Cerebellar nuclear complex (tissue), 1 donor: Measurements from ENCODE around the gene FAH.

Source experiments
- DNase-seq, 2 experiments: peaks; one replicate each; lab custom pipeline; 2025; lab: John Stamatoyannopoulos, UW

FAH gene

GRCh38 chr15:80199869-80200268, 47.1 kb downstream of the FAH start:
- no peak for DNase-seq

DNA sequence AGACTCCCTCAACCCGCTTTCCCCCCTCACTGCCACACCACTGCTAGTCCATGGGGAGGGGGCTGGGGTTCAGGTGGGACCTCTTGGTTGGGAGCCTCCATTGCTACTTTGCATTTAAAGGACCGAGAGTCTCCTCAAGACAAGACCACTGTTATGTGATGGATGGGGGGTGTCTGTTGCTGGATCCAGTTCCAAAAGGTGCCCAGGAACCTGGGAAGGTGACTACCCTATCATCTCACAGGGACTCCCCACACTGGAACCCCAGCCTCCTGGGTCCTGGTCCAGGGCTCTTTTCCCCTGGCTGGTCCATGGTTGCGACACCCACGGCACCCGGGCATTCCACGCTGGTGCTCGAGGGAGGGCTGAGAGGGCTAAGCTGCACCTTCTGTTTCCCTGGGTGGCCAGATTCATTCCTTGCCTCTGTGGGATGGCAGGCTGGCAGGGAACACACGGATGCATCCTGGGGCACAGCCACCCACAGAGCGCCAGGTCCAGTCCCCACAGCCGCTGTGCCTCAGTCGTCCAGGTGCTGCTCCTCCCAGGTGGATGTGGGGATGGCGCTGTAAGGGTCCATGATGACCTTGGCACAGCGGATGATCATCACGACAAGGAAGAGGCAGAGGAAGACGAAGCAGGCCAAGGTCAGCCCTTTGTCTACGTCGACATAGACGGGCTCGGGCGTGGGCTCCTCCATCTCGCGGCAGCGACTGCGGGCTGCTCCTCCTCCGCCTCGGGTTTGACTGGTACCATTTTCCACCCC, 48.6 kb downstream of the FAH start:
- DNase-seq: no peak

GRCh38 chr15:80202016-80202315, 49.2 kb downstream of the FAH start:
- DNase-seq: no peak

GRCh38 chr15:80202641-80203360, 50.0 kb downstream of the FAH start:
- no peak for DNase-seq

GRCh38 chr15:80203361-80203885, 50.6 kb downstream of the FAH start:
- no peak for DNase-seq

- DNase-seq: no peak
These were observed 51.4 kb downstream of the FAH start for GRCh38 chr15:80204231-80204630.

GRCh38 chr15:80207887-80208286, 55.1 kb downstream of the FAH start:
- no peak for DNase-seq

GRCh38 chr15:80208758-80209734, 56.2 kb downstream of the FAH start:
- DNase-seq: no peak

- no peak for DNase-seq
These were observed 58.1 kb downstream of the FAH start for GRCh38 chr15:80210611-80211573.

DNA sequence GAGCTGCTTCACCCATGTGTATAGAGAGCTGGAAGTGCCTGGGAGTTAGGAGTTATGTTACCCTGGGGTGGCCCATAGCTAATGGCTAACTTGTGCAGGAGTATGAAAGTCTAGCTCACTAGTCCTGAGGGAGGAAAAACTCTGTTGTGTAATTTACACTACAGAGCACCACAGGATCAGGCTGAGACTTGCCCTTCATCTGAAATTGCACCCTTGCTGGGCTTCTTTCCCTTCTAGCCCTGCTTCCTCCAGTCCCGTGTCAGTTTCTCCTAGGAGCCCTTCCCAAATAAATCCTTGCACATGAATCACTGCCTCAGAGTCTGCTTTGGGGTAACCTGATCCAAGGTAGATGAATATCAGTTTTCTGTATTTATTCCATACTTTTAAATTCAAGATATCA, 59.2 kb downstream of the FAH start:
- no peak for DNase-seq

GRCh38 chr15:80214910-80215309, 62.1 kb downstream of the FAH start:
- DNase-seq: no peak

DNA sequence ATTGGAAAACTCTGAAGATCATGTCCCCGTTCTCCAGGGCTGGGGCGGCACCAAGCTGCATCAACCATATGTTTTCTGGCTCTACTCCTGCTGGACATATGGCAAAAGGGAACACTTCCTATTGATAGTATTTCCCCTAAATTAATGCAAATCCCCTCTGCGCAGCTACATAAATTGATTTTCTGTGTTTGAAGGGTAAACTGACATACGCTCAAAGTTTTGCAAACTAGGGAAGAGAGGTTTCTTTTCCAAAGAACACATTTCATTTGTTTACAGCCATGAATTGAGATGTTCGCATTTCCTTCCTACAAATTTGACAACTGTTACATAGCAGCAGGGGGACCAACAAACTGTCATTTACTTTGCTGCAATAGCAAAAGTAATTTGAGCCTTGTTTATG, 63.3 kb downstream of the FAH start:
- no peak for DNase-seq

DNA sequence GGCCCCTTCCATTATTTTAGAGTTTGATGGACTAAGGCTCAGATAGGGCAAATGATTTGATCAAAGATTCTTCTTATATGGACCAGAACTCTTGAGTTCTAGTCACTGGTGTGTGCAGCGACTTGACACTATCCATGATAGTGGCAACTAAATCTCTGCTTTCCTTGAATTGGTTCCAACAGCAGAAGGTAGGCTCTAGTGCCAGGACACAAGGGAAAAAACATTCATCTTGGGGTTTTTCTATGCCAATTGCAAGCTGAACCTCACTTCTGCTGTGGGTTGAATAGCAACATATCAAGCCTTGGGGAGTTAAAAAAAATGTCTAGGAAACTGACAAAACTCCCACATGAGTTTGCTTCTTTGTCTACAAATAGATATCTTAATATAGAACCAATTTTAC, 64.1 kb downstream of the FAH start:
- DNase-seq: no peak

GRCh38 chr15:80217327-80217900, 64.6 kb downstream of the FAH start:
- DNase-seq: no peak

DNA sequence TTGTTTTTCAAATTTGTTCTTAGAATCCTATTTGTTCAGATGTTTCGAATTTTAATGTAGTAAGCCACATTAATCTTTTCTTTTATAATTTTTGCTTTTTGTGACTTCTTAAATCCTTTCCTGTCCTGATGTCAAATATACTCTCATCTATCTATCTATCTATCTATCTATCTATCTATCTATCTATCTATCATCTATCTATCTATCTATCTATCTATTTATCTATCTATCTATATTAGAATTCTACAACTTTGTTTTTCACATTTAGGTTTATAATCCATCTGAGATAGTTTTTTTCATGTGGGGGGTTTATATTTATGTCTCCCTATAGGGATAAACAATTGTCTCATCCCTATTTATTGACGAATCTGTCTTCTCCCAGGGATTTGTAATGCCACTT, 67.2 kb downstream of the FAH start:
- no peak for DNase-seq

- DNase-seq: no peak
These were observed 76.3 kb downstream of the FAH start for GRCh38 chr15:80228959-80229610.

- DNase-seq: no peak
These were observed 78.6 kb downstream of the FAH start for GRCh38 chr15:80231371-80231770.

GRCh38 chr15:80233581-80233980, 80.8 kb downstream of the FAH start:
- no peak for DNase-seq

GRCh38 chr15:80234883-80235282, 82.1 kb downstream of the FAH start:
- no peak for DNase-seq
